Hepatocyte (in vitro differentiated cells): ENCODE results near the gene KCTD7. TPM values are rescaled to one million over a fixed set of nuclear protein-coding genes. Genes with fewer than 3 reads are reported as not detected.
A peak's percentile ranks its signal among the peaks of the same experiment; 100 is the strongest.
"Not testable (repeated sequence)": the region's sequence is repeated elsewhere in the genome, so short reads cannot be mapped to it uniquely, and the experiment has no call there.

Experiments
- DNase-seq: peaks from one replicate; pipeline ENCODE4 v3.0.0-alpha.2; 2016; ENCODE audit warnings: low spot score
- H2AFZ ChIP-seq: fragments of 200-600 bp; sonication (generic); 2 replicates; pipeline ENCODE4 v1.6.0; 2016; ENCODE audit warnings: antibody characterized with exemption, mild to moderate bottlenecking
- H3K27ac ChIP-seq: fragments of 200-600 bp; sonication (generic); 2 replicates; pipeline ENCODE4 v1.5.1; 2016; ENCODE audit warnings: mild to moderate bottlenecking
- H3K27me3 ChIP-seq: fragments of 200-600 bp; sonication (generic); 2 replicates; pipeline ENCODE4 v1.6.1; 2016
- H3K36me3 ChIP-seq: fragments of 200-600 bp; sonication (generic); replicated peaks from 2 replicates; pipeline ENCODE4 v1.5.1; 2016; ENCODE audit warnings: low read depth; ENCODE audit not compliant: insufficient read depth
- H3K4me1 ChIP-seq: fragments of 200-600 bp; sonication (generic); 2 replicates; pipeline ENCODE4 v1.5.1; 2016; ENCODE audit warnings: mild to moderate bottlenecking, moderate library complexity; ENCODE audit not compliant: insufficient read depth
- H3K4me2 ChIP-seq: fragments of 200-600 bp; sonication (generic); 2 replicates; pipeline ENCODE4 v1.6.0; 2016
- H3K4me3 ChIP-seq: fragments of 200-600 bp; sonication (generic); 2 replicates; pipeline ENCODE4 v1.5.1; 2016; ENCODE audit warnings: mild to moderate bottlenecking
- H3K79me2 ChIP-seq: fragments of 200-600 bp; sonication (generic); 2 replicates; pipeline ENCODE4 v1.6.0; 2017; ENCODE audit warnings: mild to moderate bottlenecking
- H3K9me2 ChIP-seq: fragments of 200-600 bp; sonication (generic); replicated peaks from 2 replicates; pipeline ENCODE4 v1.6.0; 2017; ENCODE audit warnings: mild to moderate bottlenecking; ENCODE audit not compliant: insufficient read depth
- H3K9me3 ChIP-seq: fragments of 200-600 bp; sonication (generic); 2 replicates; pipeline ENCODE4 v1.5.1; 2016; ENCODE audit warnings: low read depth, mild to moderate bottlenecking
- H4K20me1 ChIP-seq: fragments of 200-600 bp; sonication (generic); 2 replicates; pipeline ENCODE4 v1.6.0; 2016; ENCODE audit warnings: mild to moderate bottlenecking; ENCODE audit not compliant: insufficient read depth, poor library complexity, severe bottlenecking
- CTCF ChIP-seq: fragments of 200-600 bp; sonication (generic); IDR thresholded peaks from 2 replicates; pipeline ENCODE4 v1.5.1; 2016; ENCODE audit warnings: antibody characterized with exemption, mild to moderate bottlenecking; ENCODE audit not compliant: poor library complexity
- EZH2 ChIP-seq: fragments of 200-600 bp; sonication (generic); IDR thresholded peaks from 2 replicates; pipeline ENCODE4 v1.6.1; 2016; ENCODE audit warnings: antibody characterized with exemption, mild to moderate bottlenecking, borderline replicate concordance
- EZH2phosphoT487 ChIP-seq: fragments of 200-600 bp; sonication (generic); IDR thresholded peaks from one replicate; pipeline ENCODE4 v1.6.1; 2018; ENCODE audit warnings: antibody characterized with exemption, mild to moderate bottlenecking, low read depth, moderate library complexity; ENCODE audit not compliant: unreplicated experiment, severe bottlenecking
- WGBS: methylation state at CpG from one replicate; pipeline ENCODE4 v1.1.6; 2016; ENCODE audit warnings: low lambda C conversion rate; ENCODE audit errors: missing lambda C conversion rate; 5-methylcytosine and 5-hydroxymethylcytosine counted together
- polyA plus RNA-seq: library from polyadenylated mRNA; unstranded; fragments of >200 nt; fragmentation: Nextera tagmentation; extraction: Ambion mirVana; gene quantifications from 2 replicates; pipeline ENCODE4 v1.2.1, GENCODE V29; 2016
- total RNA-seq: library from RNA; depleted of rRNA; stranded (reverse); fragments of >200 nt; gene quantifications from 2 replicates; pipeline ENCODE4 v1.2.3, GENCODE V29; 2014

KCTD7 gene
- total and polyA plus RNA-seq, 2 experiments from 2014 or later = 7.2 to 9.4 TPM

GRCh38 chr7:66591799-66592596 is 36.7 kb upstream of the KCTD7 start:
- WGBS = 1% methylated on average over 62 of the region's 83 CpGs
- peak overlapping the region; percentile 46 for H2AFZ ChIP-seq

GRCh38 chr7:66592597-66593146 is 36.0 kb upstream of the KCTD7 start:
- not testable (repeated sequence) for H3K9me2 ChIP-seq, H3K4me3 ChIP-seq, H3K9me3 ChIP-seq, H3K36me3 ChIP-seq, H3K27me3 ChIP-seq, DNase-seq
- 36% methylated on average over 4 of the region's 4 CpGs for WGBS
- peaks cover 50% of the 10 kb centered on the region for H3K79me2 ChIP-seq
- H3K27ac ChIP-seq = peak overlapping the region; percentile 98
- H2AFZ ChIP-seq = peak overlapping the region; percentile 46
- peaks cover 35% of the 10 kb centered on the region for H4K20me1 ChIP-seq
- peak overlapping the region; percentile 76 for H3K4me2 ChIP-seq
- H3K4me1 ChIP-seq = peaks cover 14% of the 10 kb centered on the region

More at GRCh38 chr7:66591799-66592596, 36.7 kb upstream of the KCTD7 start:
- DNase-seq = peak; percentile 94
- Histone ChIP-seq H3K27me3 (no peaks in the 10 kb centered on the region), H3K4me2 (peak overlapping the region; percentile 76), H3K4me1 (peaks cover 14% of the 10 kb centered on the region), H3K9me2 (no peaks in the 10 kb centered on the region), H3K4me3 (peak overlapping the region; percentile 100), H3K79me2 (peaks cover 57% of the 10 kb centered on the region), H3K27ac (peak overlapping the region; percentile 98), H3K9me3 (no peaks in the 10 kb centered on the region), H3K36me3 (no peaks in the 10 kb centered on the region), H4K20me1 (peaks cover 42% of the 10 kb centered on the region)
- TF ChIP-seq EZH2 (no peak), CTCF (no peak), EZH2phosphoT487 (no peak)

DNA sequence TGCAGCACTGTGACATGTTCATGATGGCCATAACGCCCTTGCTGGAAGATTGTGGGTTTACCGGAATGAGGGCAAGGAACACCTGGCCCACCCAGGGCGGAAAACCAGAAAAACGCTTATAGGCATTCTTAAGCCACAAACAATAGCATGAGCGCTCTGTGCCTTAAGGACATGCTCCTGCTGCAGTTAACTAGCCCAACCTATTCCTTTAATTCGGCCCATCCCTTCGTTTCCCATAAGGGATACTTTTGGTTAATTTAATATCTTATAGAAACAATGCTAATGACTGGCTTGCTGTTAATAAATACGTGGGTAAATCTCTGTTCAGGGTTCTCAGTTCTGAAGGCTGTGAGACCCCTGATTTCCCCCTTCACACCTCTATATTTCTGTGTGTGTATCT is 34.6 kb upstream of the KCTD7 start:
- Histone ChIP-seq H4K20me1 (peaks cover 22% of the 10 kb centered on the region), H3K4me1 (peaks cover 12% of the 10 kb centered on the region), H3K79me2 (peaks cover 36% of the 10 kb centered on the region)
- 95% methylated on average over 8 of the region's 8 CpGs for WGBS
- H3K9me3 ChIP-seq, H3K36me3 ChIP-seq, DNase-seq, H3K27me3 ChIP-seq, H3K4me3 ChIP-seq, H2AFZ ChIP-seq, H3K9me2 ChIP-seq, H3K4me2 ChIP-seq, H3K27ac ChIP-seq: not testable (repeated sequence)

DNA sequence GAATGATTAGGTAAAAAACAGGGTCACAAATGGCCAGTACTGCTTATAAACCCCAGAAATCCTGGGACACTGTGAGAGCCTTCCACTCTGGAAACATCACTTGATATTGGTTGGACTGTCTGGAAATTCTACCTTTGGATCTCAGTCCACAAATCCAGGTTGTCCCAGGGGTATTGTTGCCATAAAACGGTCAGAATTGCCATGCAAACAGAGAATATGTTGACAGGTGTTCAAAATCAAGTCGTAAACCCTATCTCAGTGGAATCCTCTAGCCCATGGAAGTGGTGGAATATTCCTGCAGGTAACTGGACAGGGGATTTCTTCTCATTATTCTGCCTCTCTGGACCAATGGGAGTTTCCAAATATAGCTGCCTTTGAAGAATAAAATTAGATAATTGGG is 31.2 kb upstream of the KCTD7 start:
- peak; percentile 49 for DNase-seq
- H3K4me1 ChIP-seq = peaks cover 7% of the 10 kb centered on the region
- 57% methylated on average over 2 of the region's 2 CpGs for WGBS
- no peaks in the 10 kb centered on the region for H3K9me3 ChIP-seq
- peak overlapping the region; percentile 34 for H3K27ac ChIP-seq
- no peak for TF ChIP-seq EZH2phosphoT487
- no peak for TF ChIP-seq CTCF
- no peak for TF ChIP-seq EZH2
- H3K36me3 ChIP-seq = no peaks in the 10 kb centered on the region
- H3K9me2 ChIP-seq = no peaks in the 10 kb centered on the region
- no peak overlapping the region for H3K4me2 ChIP-seq
- H3K27me3 ChIP-seq = no peaks in the 10 kb centered on the region
- no peak overlapping the region for H3K4me3 ChIP-seq
- H3K79me2 ChIP-seq = peaks cover 8% of the 10 kb centered on the region
- H2AFZ ChIP-seq = no peak overlapping the region
- H4K20me1 ChIP-seq = no peaks in the 10 kb centered on the region
